ENCODE measurements around the gene MADCAM1. TPM values are rescaled to one million over a fixed set of nuclear protein-coding genes. Genes with fewer than 3 reads are reported as not detected.

Gene MADCAM1
- total RNA-seq, 1 experiment from 2014 or later = 0.47 TPM

DNA sequence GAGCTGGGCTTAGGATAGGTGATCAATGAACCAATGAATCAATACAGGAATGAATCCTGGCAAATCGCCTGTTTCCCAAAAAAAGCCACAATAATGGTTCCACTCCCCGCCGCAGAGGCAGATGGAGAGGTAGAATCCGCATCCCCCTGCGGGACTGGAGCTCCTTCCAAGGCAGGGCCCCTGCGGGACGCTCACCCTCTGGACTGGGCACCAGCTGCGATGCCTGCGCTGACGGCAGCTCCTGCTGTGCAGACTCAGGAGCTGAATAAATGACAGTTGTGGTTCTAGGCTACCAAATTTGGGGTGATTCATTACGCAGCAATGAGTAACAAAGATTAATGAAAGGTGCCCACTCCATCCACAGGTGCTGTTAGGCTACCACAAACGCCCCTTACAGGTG is 26.4 kb downstream of the MADCAM1 start:
- CTCF ChIA-PET = interaction anchor here (0.6 to 3.1 kb wide), 2 partner anchors 12 to 17 kb away, joined by 3 to 24 read pairs; no protein-coding TSS in a partner anchor
- BruUV-seq (replicated peaks) = no TSS peak

DNA sequence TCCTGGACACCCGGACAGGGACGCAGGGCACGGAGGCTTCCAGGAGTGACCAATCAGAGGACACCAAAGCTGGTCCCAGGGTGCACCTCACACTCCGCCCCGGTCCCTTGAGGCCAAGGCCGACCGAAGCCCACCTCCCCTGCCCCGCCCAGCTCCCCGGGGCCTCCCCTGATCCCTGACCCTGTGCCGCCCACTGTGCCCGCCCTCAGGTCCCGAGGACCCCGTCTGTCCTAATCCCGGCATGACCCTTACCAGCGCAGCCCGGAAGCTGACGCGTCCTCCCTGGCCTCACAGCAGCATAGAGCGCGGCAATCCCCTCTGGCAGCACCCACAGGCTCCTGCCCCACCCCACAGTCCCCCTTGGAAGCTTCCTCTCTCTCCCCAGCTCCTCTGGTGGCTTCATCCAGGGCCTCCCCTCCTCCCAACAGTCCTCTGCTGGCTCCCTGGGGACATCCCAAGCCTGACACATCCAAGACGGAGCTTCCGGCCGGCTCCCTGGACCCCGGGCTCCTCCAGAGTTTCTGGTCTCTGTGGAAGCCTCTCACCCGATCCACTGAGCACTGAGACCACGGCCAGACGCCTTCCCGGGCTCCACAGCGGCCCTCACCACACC is 27.9 kb downstream of the MADCAM1 start:
- no peak for DNase-seq (ENCODE audit: unreplicated experiment)
- no peak overlapping the region for H3K27ac Mint-ChIP-seq (ENCODE audit: low read depth, unreplicated experiment)
- H3K27me3 Mint-ChIP-seq (ENCODE audit: insufficient read depth, unreplicated experiment) = no peaks in the 10 kb centered on the region
- ChIA-PET POLR2A (interaction anchor here (1.3 kb wide), 1 partner anchor 9 kb away, joined by 4 read pairs; no protein-coding TSS in a partner anchor), CTCF (interaction anchor here (1.2 kb wide), 1 partner anchor 14 kb away, joined by 6 read pairs; no protein-coding TSS in a partner anchor)
- intact Hi-C loops (cut with micrococcal nuclease) = no loop called here
- peaks cover 7% of the 10 kb centered on the region for H3K36me3 Mint-ChIP-seq (ENCODE audit: insufficient read depth, unreplicated experiment)
- H3K9me3 Mint-ChIP-seq (ENCODE audit: unreplicated experiment) = no peaks in the 10 kb centered on the region
- no peaks in the 10 kb centered on the region for H3K4me1 Mint-ChIP-seq (ENCODE audit: insufficient read depth, unreplicated experiment)
- no TSS peak for BruUV-seq (replicated peaks)
- no peak overlapping the region for H3K4me3 Mint-ChIP-seq (ENCODE audit: unreplicated experiment)
- TF ChIP-seq, protein P1, sequence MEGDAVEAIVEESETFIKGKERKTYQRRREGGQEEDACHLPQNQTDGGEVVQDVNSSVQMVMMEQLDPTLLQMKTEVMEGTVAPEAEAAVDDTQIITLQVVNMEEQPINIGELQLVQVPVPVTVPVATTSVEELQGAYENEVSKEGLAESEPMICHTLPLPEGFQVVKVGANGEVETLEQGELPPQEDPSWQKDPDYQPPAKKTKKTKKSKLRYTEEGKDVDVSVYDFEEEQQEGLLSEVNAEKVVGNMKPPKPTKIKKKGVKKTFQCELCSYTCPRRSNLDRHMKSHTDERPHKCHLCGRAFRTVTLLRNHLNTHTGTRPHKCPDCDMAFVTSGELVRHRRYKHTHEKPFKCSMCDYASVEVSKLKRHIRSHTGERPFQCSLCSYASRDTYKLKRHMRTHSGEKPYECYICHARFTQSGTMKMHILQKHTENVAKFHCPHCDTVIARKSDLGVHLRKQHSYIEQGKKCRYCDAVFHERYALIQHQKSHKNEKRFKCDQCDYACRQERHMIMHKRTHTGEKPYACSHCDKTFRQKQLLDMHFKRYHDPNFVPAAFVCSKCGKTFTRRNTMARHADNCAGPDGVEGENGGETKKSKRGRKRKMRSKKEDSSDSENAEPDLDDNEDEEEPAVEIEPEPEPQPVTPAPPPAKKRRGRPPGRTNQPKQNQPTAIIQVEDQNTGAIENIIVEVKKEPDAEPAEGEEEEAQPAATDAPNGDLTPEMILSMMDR (IDR thresholded peaks at IDR 0.05; ENCODE audit: unreplicated experiment) = no peak

More for the DNA sequence above, 26.4 kb downstream of the MADCAM1 start:
- no peaks in the 10 kb centered on the region for H3K4me1 Mint-ChIP-seq (ENCODE audit: insufficient read depth, unreplicated experiment)
- no peak for DNase-seq (ENCODE audit: unreplicated experiment)
- H3K36me3 Mint-ChIP-seq (ENCODE audit: insufficient read depth, unreplicated experiment) = peaks cover 7% of the 10 kb centered on the region
- no peak overlapping the region for H3K27ac Mint-ChIP-seq (ENCODE audit: low read depth, unreplicated experiment)
- H3K27me3 Mint-ChIP-seq (ENCODE audit: insufficient read depth, unreplicated experiment) = no peaks in the 10 kb centered on the region
- TF ChIP-seq, protein P1 (IDR thresholded peaks at IDR 0.05; ENCODE audit: unreplicated experiment) = no peak
- intact Hi-C loops (cut with micrococcal nuclease) = no loop called here
- no peaks in the 10 kb centered on the region for H3K9me3 Mint-ChIP-seq (ENCODE audit: unreplicated experiment)
- no peak overlapping the region for H3K4me3 Mint-ChIP-seq (ENCODE audit: unreplicated experiment)
- POLR2A ChIA-PET = interaction anchor here (0.7 to 3.8 kb wide), 2 partner anchors 8 to 28 kb away, joined by 3 to 13 read pairs; partner anchors contain the start of gene CDC34

DNA sequence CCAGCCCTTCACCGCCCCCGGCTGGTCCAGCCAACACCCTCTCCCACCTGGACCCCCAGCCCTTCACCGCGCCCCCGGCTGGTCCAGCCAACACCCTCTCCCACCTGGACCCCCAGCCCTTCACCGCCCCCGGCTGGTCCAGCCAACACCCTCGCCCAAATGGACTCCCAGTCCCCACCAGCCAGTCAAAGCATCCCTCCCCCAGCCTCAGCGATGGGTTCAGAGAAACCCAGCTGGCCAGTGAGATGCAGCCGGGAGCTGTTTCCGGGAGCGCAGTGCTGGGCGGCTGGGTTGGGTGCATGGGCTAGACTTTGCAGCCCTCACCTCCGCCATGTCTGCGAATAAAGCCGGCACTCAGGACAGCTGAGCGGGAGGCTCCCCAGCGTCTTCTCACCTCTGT is 28.7 kb downstream of the MADCAM1 start:
- intact Hi-C loops (cut with micrococcal nuclease) = no loop called here
- ChIA-PET CTCF (no interaction called here), POLR2A (no interaction called here)
- no peak for DNase-seq (ENCODE audit: unreplicated experiment)
- no peak overlapping the region for H3K27ac Mint-ChIP-seq (ENCODE audit: low read depth, unreplicated experiment)
- TF ChIP-seq, protein P1 (IDR thresholded peaks at IDR 0.05; ENCODE audit: unreplicated experiment) = no peak
- H3K36me3 Mint-ChIP-seq (ENCODE audit: insufficient read depth, unreplicated experiment) = peaks cover 7% of the 10 kb centered on the region
- H3K4me3 Mint-ChIP-seq (ENCODE audit: unreplicated experiment) = no peak overlapping the region
- H3K4me1 Mint-ChIP-seq (ENCODE audit: insufficient read depth, unreplicated experiment) = no peaks in the 10 kb centered on the region
- H3K9me3 Mint-ChIP-seq (ENCODE audit: unreplicated experiment) = no peaks in the 10 kb centered on the region
- H3K27me3 Mint-ChIP-seq (ENCODE audit: insufficient read depth, unreplicated experiment) = no peaks in the 10 kb centered on the region
- BruUV-seq (replicated peaks) = no TSS peak

DNA sequence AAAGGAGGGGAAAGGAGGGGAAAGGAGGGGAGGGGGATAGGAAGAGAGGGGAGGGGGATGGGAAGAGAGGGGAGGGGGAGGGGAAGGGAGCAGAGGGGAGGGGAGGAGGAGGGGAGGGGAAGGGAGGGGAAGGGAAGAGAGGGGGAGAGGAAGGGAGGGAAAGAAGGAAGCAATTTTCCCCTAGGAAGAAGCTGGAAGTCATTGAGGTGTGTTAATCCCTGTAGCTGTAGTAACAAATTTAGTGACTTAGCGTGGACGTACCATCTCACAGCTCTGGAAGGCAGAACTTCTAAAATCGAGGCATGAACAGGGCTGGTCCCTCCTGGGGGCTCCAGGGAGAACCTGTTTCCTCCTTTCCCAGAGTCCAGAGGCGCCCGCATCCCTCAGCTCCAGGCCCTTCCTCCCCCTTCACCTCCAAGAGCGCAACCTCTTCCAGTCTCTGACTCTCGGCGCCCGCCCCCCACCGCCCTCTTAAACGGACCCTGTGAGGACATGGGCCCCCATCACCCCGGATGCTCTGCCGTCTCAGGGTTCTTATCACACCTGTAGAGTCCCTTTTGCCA is 29.7 kb downstream of the MADCAM1 start:
- Mint-ChIP-seq H3K4me1 (ENCODE audit: insufficient read depth, unreplicated experiment) (no peaks in the 10 kb centered on the region), H3K27ac (ENCODE audit: low read depth, unreplicated experiment) (no peak overlapping the region), H3K36me3 (ENCODE audit: insufficient read depth, unreplicated experiment) (peaks cover 4% of the 10 kb centered on the region), H3K27me3 (ENCODE audit: insufficient read depth, unreplicated experiment) (no peaks in the 10 kb centered on the region), H3K9me3 (ENCODE audit: unreplicated experiment) (no peaks in the 10 kb centered on the region), H3K4me3 (ENCODE audit: unreplicated experiment) (no peak overlapping the region)
- DNase-seq (ENCODE audit: unreplicated experiment) = no peak
- TF ChIP-seq, protein P1 (IDR thresholded peaks at IDR 0.05; ENCODE audit: unreplicated experiment) = no peak
- ChIA-PET POLR2A (no interaction called here), CTCF (interaction anchor here (0.6 kb wide), 1 partner anchor 15 kb away, joined by 6 read pairs; no protein-coding TSS in a partner anchor)
- BruUV-seq (replicated peaks) = no TSS peak
- intact Hi-C loops (cut with micrococcal nuclease) = no loop called here
